ENCODE results near the gene RGS9BP.
A peak's percentile ranks its signal among the peaks of the same experiment; 100 is the strongest.

The RGS9BP gene

DNA sequence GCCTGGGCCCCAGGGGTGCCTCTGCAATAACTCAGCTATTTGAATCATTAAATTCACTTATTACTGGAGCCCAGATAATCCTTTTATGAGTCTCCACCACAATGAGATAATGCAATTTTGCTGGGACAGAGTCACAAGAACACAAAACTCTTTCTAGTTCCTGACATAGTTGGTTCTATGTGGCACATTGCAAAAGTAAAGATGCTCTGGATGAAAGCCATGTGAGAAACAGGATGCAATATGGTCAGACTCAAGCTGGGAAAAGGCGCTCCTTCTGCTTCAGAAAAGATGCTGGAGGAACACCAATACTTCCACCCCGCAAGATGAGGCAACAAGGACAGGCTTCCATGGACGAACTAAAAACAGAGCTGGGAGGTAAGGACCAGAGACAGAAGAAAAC lies 6.3 kb upstream of the RGS9BP start:
- Histone ChIP-seq H3K79me2 (ENCODE audit: insufficient read depth, low read length) (peaks cover 100% of the 10 kb centered on the region), H3K4me2 (ENCODE audit: low read depth, low read length, poor library complexity, severe bottlenecking) (peak overlapping the region; percentile 90), H2AFZ (ENCODE audit: low read length) (no peak overlapping the region), H3K4me3 (ENCODE audit: low read length, poor library complexity, severe bottlenecking) (peak overlapping the region; percentile 99), H3K9ac (ENCODE audit: low read depth, low read length, poor library complexity, severe bottlenecking) (peak overlapping the region; percentile 82), H3K9me2 (replicated peaks; ENCODE audit: low read depth, low read length) (no peaks in the 10 kb centered on the region), H3K9me3 (ENCODE audit: insufficient read depth, low read depth, low read length) (no peaks in the 10 kb centered on the region), H3K4me1 (ENCODE audit: insufficient read depth, low read length, poor library complexity, severe bottlenecking) (peaks cover 59% of the 10 kb centered on the region), H3K36me3 (ENCODE audit: insufficient read depth, low read length) (peaks cover 14% of the 10 kb centered on the region; the same call in 1 of the 2 replicates), H3F3A (ENCODE audit: low read depth) (no peaks in the 10 kb centered on the region; the same call in 1 of the 2 replicates), H4K20me1 (ENCODE audit: insufficient read depth, low read length, poor library complexity, severe bottlenecking) (peaks cover 81% of the 10 kb centered on the region), H3K27me3 (ENCODE audit: insufficient read depth, low read length, poor library complexity, severe bottlenecking) (no peaks in the 10 kb centered on the region)
- no peak for TF ChIP-seq EZH2phosphoT487 (IDR thresholded peaks at IDR 0.05; ENCODE audit: borderline replicate concordance)
- TF ChIP-seq, protein P1, sequence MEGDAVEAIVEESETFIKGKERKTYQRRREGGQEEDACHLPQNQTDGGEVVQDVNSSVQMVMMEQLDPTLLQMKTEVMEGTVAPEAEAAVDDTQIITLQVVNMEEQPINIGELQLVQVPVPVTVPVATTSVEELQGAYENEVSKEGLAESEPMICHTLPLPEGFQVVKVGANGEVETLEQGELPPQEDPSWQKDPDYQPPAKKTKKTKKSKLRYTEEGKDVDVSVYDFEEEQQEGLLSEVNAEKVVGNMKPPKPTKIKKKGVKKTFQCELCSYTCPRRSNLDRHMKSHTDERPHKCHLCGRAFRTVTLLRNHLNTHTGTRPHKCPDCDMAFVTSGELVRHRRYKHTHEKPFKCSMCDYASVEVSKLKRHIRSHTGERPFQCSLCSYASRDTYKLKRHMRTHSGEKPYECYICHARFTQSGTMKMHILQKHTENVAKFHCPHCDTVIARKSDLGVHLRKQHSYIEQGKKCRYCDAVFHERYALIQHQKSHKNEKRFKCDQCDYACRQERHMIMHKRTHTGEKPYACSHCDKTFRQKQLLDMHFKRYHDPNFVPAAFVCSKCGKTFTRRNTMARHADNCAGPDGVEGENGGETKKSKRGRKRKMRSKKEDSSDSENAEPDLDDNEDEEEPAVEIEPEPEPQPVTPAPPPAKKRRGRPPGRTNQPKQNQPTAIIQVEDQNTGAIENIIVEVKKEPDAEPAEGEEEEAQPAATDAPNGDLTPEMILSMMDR (conservative IDR thresholded peaks at IDR 0.05; ENCODE audit: low read length) = no peak

GRCh38 chr19:32671883-32672593 lies 3.6 kb upstream of the RGS9BP start:
- H3F3A ChIP-seq (ENCODE audit: low read depth) = no peaks in the 10 kb centered on the region
- peak overlapping the region; percentile 99 for H3K4me3 ChIP-seq (ENCODE audit: low read length, poor library complexity, severe bottlenecking)
- H3K79me2 ChIP-seq (ENCODE audit: insufficient read depth, low read length) = peaks cover 79% of the 10 kb centered on the region
- H2AFZ ChIP-seq (ENCODE audit: low read length) = no peak overlapping the region
- H3K27me3 ChIP-seq (ENCODE audit: insufficient read depth, low read length, poor library complexity, severe bottlenecking) = no peaks in the 10 kb centered on the region
- H3K36me3 ChIP-seq (ENCODE audit: insufficient read depth, low read length) = peaks cover 1% of the 10 kb centered on the region; the same call in 1 of the 2 replicates
- peak overlapping the region; percentile 90 for H3K4me2 ChIP-seq (ENCODE audit: low read depth, low read length, poor library complexity, severe bottlenecking)
- no peaks in the 10 kb centered on the region for H3K9me2 ChIP-seq (replicated peaks; ENCODE audit: low read depth, low read length)
- TF ChIP-seq, protein P1 (conservative IDR thresholded peaks at IDR 0.05; ENCODE audit: low read length) = no peak
- no peak for TF ChIP-seq EZH2phosphoT487 (IDR thresholded peaks at IDR 0.05; ENCODE audit: borderline replicate concordance)
- H3K9me3 ChIP-seq (ENCODE audit: insufficient read depth, low read depth, low read length) = no peaks in the 10 kb centered on the region
- peak overlapping the region; percentile 82 for H3K9ac ChIP-seq (ENCODE audit: low read depth, low read length, poor library complexity, severe bottlenecking)
- H3K4me1 ChIP-seq (ENCODE audit: insufficient read depth, low read length, poor library complexity, severe bottlenecking) = peaks cover 51% of the 10 kb centered on the region
- peaks cover 64% of the 10 kb centered on the region for H4K20me1 ChIP-seq (ENCODE audit: insufficient read depth, low read length, poor library complexity, severe bottlenecking)

DNA sequence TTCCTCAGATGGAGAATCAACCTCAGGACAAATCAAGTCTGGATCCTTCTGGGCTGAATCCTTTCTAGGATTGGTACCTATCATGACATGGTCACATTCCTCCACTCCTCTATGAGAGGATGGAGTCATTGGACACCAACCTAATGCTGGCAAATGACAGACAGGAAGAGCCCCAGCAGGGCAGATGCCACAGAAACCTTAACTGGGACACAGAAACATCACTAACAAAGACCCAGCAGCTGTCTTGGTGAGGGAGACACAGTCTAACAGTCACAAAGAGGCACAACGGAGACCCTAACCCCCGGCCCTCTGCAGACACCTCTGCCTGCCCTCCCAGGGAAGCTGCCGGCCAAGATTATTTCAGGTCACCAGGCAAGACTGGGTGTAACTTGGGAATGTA lies 2.8 kb upstream of the RGS9BP start:
- TF ChIP-seq, protein P1 (conservative IDR thresholded peaks at IDR 0.05; ENCODE audit: low read length) = no peak
- no peak for TF ChIP-seq EZH2phosphoT487 (IDR thresholded peaks at IDR 0.05; ENCODE audit: borderline replicate concordance)
- Histone ChIP-seq H2AFZ (ENCODE audit: low read length) (no peak overlapping the region), H4K20me1 (ENCODE audit: insufficient read depth, low read length, poor library complexity, severe bottlenecking) (peaks cover 56% of the 10 kb centered on the region), H3K27me3 (ENCODE audit: insufficient read depth, low read length, poor library complexity, severe bottlenecking) (no peaks in the 10 kb centered on the region), H3K9me3 (ENCODE audit: insufficient read depth, low read depth, low read length) (no peaks in the 10 kb centered on the region), H3K4me3 (ENCODE audit: low read length, poor library complexity, severe bottlenecking) (peak overlapping the region; percentile 99), H3K4me1 (ENCODE audit: insufficient read depth, low read length, poor library complexity, severe bottlenecking) (peaks cover 48% of the 10 kb centered on the region), H3K9me2 (replicated peaks; ENCODE audit: low read depth, low read length) (no peaks in the 10 kb centered on the region), H3K36me3 (ENCODE audit: insufficient read depth, low read length) (no peaks in the 10 kb centered on the region), H3K9ac (ENCODE audit: low read depth, low read length, poor library complexity, severe bottlenecking) (peak overlapping the region; percentile 82), H3K79me2 (ENCODE audit: insufficient read depth, low read length) (peaks cover 71% of the 10 kb centered on the region), H3F3A (ENCODE audit: low read depth) (no peaks in the 10 kb centered on the region), H3K4me2 (ENCODE audit: low read depth, low read length, poor library complexity, severe bottlenecking) (peak overlapping the region; percentile 90)
